Hepatocyte (in vitro differentiated cells): ENCODE measurements around the gene KY. TPM values are rescaled to one million over a fixed set of nuclear protein-coding genes. Genes with fewer than 3 reads are reported as not detected.
"Not testable (repeated sequence)": the region's sequence is repeated elsewhere in the genome, so short reads cannot be mapped to it uniquely, and the experiment has no call there.

Experiments used
- DNase-seq: peaks from one replicate; pipeline ENCODE4 v3.0.0-alpha.2; 2016; ENCODE audit warnings: low spot score
- H2AFZ ChIP-seq: fragments of 200-600 bp; sonication (generic); 2 replicates; pipeline ENCODE4 v1.6.0; 2016; ENCODE audit warnings: antibody characterized with exemption, mild to moderate bottlenecking
- H3K27ac ChIP-seq: fragments of 200-600 bp; sonication (generic); 2 replicates; pipeline ENCODE4 v1.5.1; 2016; ENCODE audit warnings: mild to moderate bottlenecking
- H3K27me3 ChIP-seq: fragments of 200-600 bp; sonication (generic); 2 replicates; pipeline ENCODE4 v1.6.1; 2016
- H3K36me3 ChIP-seq: fragments of 200-600 bp; sonication (generic); replicated peaks from 2 replicates; pipeline ENCODE4 v1.5.1; 2016; ENCODE audit warnings: low read depth; ENCODE audit not compliant: insufficient read depth
- H3K4me1 ChIP-seq: fragments of 200-600 bp; sonication (generic); 2 replicates; pipeline ENCODE4 v1.5.1; 2016; ENCODE audit warnings: mild to moderate bottlenecking, moderate library complexity; ENCODE audit not compliant: insufficient read depth
- H3K4me2 ChIP-seq: fragments of 200-600 bp; sonication (generic); 2 replicates; pipeline ENCODE4 v1.6.0; 2016
- H3K4me3 ChIP-seq: fragments of 200-600 bp; sonication (generic); 2 replicates; pipeline ENCODE4 v1.5.1; 2016; ENCODE audit warnings: mild to moderate bottlenecking
- H3K79me2 ChIP-seq: fragments of 200-600 bp; sonication (generic); 2 replicates; pipeline ENCODE4 v1.6.0; 2017; ENCODE audit warnings: mild to moderate bottlenecking
- H3K9me2 ChIP-seq: fragments of 200-600 bp; sonication (generic); replicated peaks from 2 replicates; pipeline ENCODE4 v1.6.0; 2017; ENCODE audit warnings: mild to moderate bottlenecking; ENCODE audit not compliant: insufficient read depth
- H3K9me3 ChIP-seq: fragments of 200-600 bp; sonication (generic); 2 replicates; pipeline ENCODE4 v1.5.1; 2016; ENCODE audit warnings: low read depth, mild to moderate bottlenecking
- H4K20me1 ChIP-seq: fragments of 200-600 bp; sonication (generic); 2 replicates; pipeline ENCODE4 v1.6.0; 2016; ENCODE audit warnings: mild to moderate bottlenecking; ENCODE audit not compliant: insufficient read depth, poor library complexity, severe bottlenecking
- EZH2 ChIP-seq: fragments of 200-600 bp; sonication (generic); IDR thresholded peaks from 2 replicates; pipeline ENCODE4 v1.6.1; 2016; ENCODE audit warnings: antibody characterized with exemption, mild to moderate bottlenecking, borderline replicate concordance
- EZH2phosphoT487 ChIP-seq: fragments of 200-600 bp; sonication (generic); IDR thresholded peaks from one replicate; pipeline ENCODE4 v1.6.1; 2018; ENCODE audit warnings: antibody characterized with exemption, mild to moderate bottlenecking, low read depth, moderate library complexity; ENCODE audit not compliant: unreplicated experiment, severe bottlenecking
- WGBS: methylation state at CpG from one replicate; pipeline ENCODE4 v1.1.6; 2016; ENCODE audit warnings: low lambda C conversion rate; ENCODE audit errors: missing lambda C conversion rate; 5-methylcytosine and 5-hydroxymethylcytosine counted together
- polyA plus RNA-seq: library from polyadenylated mRNA; unstranded; fragments of >200 nt; fragmentation: Nextera tagmentation; extraction: Ambion mirVana; gene quantifications from 2 replicates; pipeline ENCODE4 v1.2.1, GENCODE V29; 2016
- total RNA-seq: library from RNA; depleted of rRNA; stranded (reverse); fragments of >200 nt; gene quantifications from 2 replicates; pipeline ENCODE4 v1.2.3, GENCODE V29; 2014
- TF ChIP-seq, protein P1 (sequence below): fragments of 200-600 bp; sonication (generic); IDR thresholded peaks from 2 replicates; pipeline ENCODE4 v1.5.1; 2016; ENCODE audit warnings: antibody characterized with exemption, mild to moderate bottlenecking; ENCODE audit not compliant: poor library complexity

Gene KY
- total and polyA plus RNA-seq, 2 experiments from 2014 or later: 0.53 to 1.6 TPM

DNA sequence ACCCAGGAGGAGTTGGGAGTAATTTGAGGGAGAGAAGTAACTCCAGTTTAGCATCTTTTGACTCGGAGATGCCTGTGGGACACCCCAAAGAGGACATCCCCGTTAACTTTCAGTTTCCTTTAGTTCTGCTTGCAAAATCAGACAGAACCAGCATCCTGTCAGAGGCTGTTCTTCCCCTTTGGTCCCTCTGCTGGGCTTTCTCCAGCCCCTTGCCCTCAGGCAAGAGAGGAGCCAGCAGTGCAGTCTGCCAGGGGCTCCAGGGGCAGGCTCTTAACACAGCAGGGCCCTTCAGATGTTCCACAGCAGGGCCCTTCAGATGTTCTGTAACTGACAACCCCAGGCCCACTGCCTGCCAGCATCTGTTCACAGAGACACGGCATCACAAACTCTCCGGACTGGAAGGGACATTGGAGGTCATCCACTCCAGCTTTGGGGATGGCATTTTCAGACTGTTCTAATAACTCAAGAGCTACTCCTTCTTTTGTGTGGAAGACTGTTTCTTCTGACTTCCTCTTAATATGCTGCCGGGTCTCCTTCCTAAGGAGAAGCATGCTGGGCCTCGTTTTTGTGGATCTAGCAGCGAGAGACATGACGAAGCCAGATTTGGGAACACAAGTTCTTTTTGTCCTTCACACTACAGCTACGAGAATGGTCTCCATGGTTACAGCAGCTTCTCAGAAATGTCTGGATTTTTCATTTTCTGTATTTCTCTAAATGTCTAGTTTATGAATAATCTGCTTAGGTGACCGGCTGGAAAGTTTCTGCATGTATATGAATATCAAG lies 51.9 kb downstream of the KY start:
- no peaks in the 10 kb centered on the region for H3K9me2 ChIP-seq
- peaks cover 9% of the 10 kb centered on the region for H3K4me1 ChIP-seq
- H3K9me3 ChIP-seq: no peaks in the 10 kb centered on the region
- no peaks in the 10 kb centered on the region for H3K36me3 ChIP-seq
- H3K27ac ChIP-seq: no peak overlapping the region
- no peak overlapping the region for H2AFZ ChIP-seq
- no peak overlapping the region for H3K4me3 ChIP-seq
- TF ChIP-seq, protein P1, sequence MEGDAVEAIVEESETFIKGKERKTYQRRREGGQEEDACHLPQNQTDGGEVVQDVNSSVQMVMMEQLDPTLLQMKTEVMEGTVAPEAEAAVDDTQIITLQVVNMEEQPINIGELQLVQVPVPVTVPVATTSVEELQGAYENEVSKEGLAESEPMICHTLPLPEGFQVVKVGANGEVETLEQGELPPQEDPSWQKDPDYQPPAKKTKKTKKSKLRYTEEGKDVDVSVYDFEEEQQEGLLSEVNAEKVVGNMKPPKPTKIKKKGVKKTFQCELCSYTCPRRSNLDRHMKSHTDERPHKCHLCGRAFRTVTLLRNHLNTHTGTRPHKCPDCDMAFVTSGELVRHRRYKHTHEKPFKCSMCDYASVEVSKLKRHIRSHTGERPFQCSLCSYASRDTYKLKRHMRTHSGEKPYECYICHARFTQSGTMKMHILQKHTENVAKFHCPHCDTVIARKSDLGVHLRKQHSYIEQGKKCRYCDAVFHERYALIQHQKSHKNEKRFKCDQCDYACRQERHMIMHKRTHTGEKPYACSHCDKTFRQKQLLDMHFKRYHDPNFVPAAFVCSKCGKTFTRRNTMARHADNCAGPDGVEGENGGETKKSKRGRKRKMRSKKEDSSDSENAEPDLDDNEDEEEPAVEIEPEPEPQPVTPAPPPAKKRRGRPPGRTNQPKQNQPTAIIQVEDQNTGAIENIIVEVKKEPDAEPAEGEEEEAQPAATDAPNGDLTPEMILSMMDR: no peak
- no peak for TF ChIP-seq EZH2
- no peak for TF ChIP-seq EZH2phosphoT487
- no peaks in the 10 kb centered on the region for H4K20me1 ChIP-seq
- no peak overlapping the region for H3K4me2 ChIP-seq
- H3K79me2 ChIP-seq: no peaks in the 10 kb centered on the region
- peaks cover 8% of the 10 kb centered on the region for H3K27me3 ChIP-seq
- 82% methylated on average over 10 of the region's 10 CpGs for WGBS
- DNase-seq: no peak

DNA sequence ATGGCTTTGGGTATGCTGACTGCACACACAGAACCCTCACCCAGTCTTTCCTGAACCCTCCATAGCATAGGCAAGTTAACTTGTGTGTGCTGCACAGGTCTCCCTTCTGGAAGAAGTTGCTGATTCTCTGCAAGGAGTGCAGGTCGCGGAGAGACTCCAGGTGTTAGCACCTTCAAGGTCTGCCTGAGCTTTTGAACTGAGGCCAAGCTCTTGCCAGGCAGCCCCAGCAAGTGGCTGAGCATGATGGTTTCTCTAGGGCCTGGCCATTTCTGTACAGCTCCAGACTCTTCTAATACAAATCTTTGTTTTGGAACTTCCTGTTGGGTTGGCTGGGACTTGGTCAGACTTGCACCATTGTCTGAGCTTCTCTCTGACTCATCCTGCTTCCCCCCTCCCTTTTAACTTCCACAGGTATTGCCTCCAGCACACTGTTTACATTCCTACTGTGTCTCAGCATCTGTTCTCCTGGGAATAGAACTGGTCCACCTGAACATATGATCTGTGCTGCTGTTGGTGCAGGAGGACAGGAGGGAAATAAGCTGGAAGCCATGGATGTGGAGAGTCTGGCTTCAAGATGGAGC lies 53.3 kb downstream of the KY start:
- TF ChIP-seq, protein P1: no peak
- no peak for TF ChIP-seq EZH2
- TF ChIP-seq EZH2phosphoT487: no peak
- Histone ChIP-seq H3K9me2 (no peaks in the 10 kb centered on the region), H3K27ac (no peak overlapping the region), H3K79me2 (no peaks in the 10 kb centered on the region), H3K4me2 (no peak overlapping the region), H3K27me3 (peaks cover 8% of the 10 kb centered on the region), H3K36me3 (no peaks in the 10 kb centered on the region), H4K20me1 (no peaks in the 10 kb centered on the region), H2AFZ (no peak overlapping the region), H3K4me1 (peaks cover 7% of the 10 kb centered on the region), H3K9me3 (no peaks in the 10 kb centered on the region), H3K4me3 (no peak overlapping the region)
- no peak for DNase-seq
- 38% methylated on average over 2 of the region's 2 CpGs for WGBS

DNA sequence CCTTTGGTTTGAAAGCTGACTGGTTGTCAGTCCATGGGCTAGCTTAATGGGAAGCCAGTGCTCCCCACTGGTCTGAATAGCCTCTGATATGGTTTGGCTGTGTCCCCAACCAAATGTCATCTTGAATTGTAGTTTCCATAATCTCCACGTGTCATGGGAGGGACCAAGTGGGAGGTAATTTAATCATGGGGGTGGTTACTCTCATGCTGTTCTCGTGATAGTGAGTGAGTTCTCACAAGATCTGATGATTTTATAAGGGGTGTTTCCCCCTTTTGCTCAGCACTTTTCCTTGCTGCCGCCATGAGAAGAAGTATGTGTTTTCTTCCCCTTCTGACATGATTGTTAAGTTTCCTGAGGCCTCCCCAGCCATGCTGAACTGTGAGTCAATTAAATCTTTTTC lies 55.8 kb downstream of the KY start:
- not testable (repeated sequence) for H3K27ac ChIP-seq, H3K4me1 ChIP-seq
- WGBS: 76% methylated on average over 3 of the region's 3 CpGs

DNA sequence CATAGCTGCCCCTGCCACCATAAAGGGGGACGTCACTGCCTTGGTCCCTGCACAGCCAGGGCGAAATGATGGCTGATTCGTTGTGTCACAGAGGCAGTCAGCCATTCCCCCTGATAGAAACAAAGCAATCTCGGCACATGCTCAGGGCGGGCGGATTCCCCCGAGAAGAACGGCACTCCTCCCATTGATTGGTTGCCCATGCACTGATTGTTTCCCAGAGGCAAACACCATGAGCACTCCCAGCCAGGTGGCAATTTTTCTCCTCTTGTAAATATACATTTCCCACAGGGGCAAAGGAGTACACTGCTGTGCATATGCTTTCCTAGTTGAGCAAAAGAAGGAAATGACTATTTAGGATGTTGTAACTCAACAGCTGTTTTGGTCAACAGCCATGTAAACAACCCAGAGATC lies 56.5 kb downstream of the KY start:
- Histone ChIP-seq H3K27me3 (no peaks in the 10 kb centered on the region), H3K27ac (no peak overlapping the region), H3K79me2 (no peaks in the 10 kb centered on the region), H4K20me1 (no peaks in the 10 kb centered on the region), H3K36me3 (no peaks in the 10 kb centered on the region), H3K9me3 (no peaks in the 10 kb centered on the region), H3K4me3 (no peak overlapping the region), H2AFZ (no peak overlapping the region), H3K4me2 (no peak overlapping the region), H3K9me2 (no peaks in the 10 kb centered on the region), H3K4me1 (no peaks in the 10 kb centered on the region)
- TF ChIP-seq, protein P1: no peak
- TF ChIP-seq EZH2 (no peak), EZH2phosphoT487 (no peak)
- no peak for DNase-seq
- WGBS: 81% methylated on average over 8 of the region's 8 CpGs

More for the DNA sequence above, 55.8 kb downstream of the KY start:
- H3K4me3 ChIP-seq, H3K27me3 ChIP-seq, H2AFZ ChIP-seq, H3K36me3 ChIP-seq, DNase-seq, H3K9me3 ChIP-seq, H4K20me1 ChIP-seq, H3K79me2 ChIP-seq, H3K9me2 ChIP-seq, H3K4me2 ChIP-seq: not testable (repeated sequence)
